ENCODE results near the gene CLMP. TPM values are rescaled to one million over a fixed set of nuclear protein-coding genes. Genes with fewer than 3 reads are reported as not detected.

Gene CLMP
- total and polyA plus RNA-seq, 9 of the 15 experiments (the other 6 are each of a cell fraction or from before 2014, with no cell fraction given): 0.02 to 0.15 (median 0.03) TPM; not detected in 6

GRCh38 chr11:123062158-123062891 lies 132.7 kb downstream of the CLMP start (continued):
- TF ChIP-seq AFF1 (IDR thresholded peaks at IDR 0.05; ENCODE audit: low read depth in 1 of 2, partially characterized antibody in 2 of 2) (peak in 1 of 2 experiments; percentile 57), POLR2AphosphoS2 (IDR thresholded peaks at IDR 0.05; ENCODE audit: low read length) (no peak), OTX1 (CRISPR knock-in tag; IDR thresholded peaks at IDR 0.05) (no peak), MTA3 (IDR thresholded peaks at IDR 0.05; ENCODE audit: borderline replicate concordance) (peak; percentile 96), NONO (IDR thresholded peaks at IDR 0.05; ENCODE audit: low read depth in 2 of 2, low read length in 1 of 2) (no peak), PCBP2 (IDR thresholded peaks at IDR 0.05; ENCODE audit: low read depth, low read length, poor library complexity, severe bottlenecking) (no peak), RAD51 (IDR thresholded peaks at IDR 0.05; ENCODE audit: borderline replicate concordance, low read depth) (no peak), BRF1 (IDR thresholded peaks at IDR 0.05; ENCODE audit: borderline replicate concordance, extremely low read depth, insufficient read length) (no peak), CREBBP (IDR thresholded peaks at IDR 0.05; ENCODE audit: low read depth, low read length) (no peak), TFAM (CRISPR knock-in tag; conservative IDR thresholded peaks at IDR 0.05) (no peak), NFRKB (IDR thresholded peaks at IDR 0.05; ENCODE audit: low read depth) (peak; percentile 100), HOMEZ (CRISPR knock-in tag; IDR thresholded peaks at IDR 0.05) (no peak), ZBTB8A (IDR thresholded peaks at IDR 0.05; ENCODE audit: partially characterized antibody) (no peak), THRA (IDR thresholded peaks at IDR 0.05) (peak; percentile 85)

Data from K562 (cell line).